Stimulated activated CD4-positive, alpha-beta T cell treated with anti-CD3 and anti-CD28 coated beads, Interleukin-2, amount 100 ng/mL, for 4 hours (primary cell): ENCODE measurements around the gene ITPR1.
"Not testable (repeated sequence)": the region's sequence is repeated elsewhere in the genome, so short reads cannot be mapped to it uniquely, and the experiment has no call there.

Experiments
- DNase-seq: peaks from one replicate; pipeline ENCODE4 v3.0.0-alpha.2; 2020; ENCODE audit warnings: low read depth

ITPR1 gene

GRCh38 chr3:4493014-4493940 lies at the start of gene ITPR1:
ITPR1 (plus strand) TSS chr3:4493348; CDS start chr3:4516492, 23,144 bp downstream.
- peak; percentile 99 for DNase-seq

GRCh38 chr3:4447295-4447999 lies 45.7 kb upstream of the ITPR1 start:
- DNase-seq, result no peak

- no peak for DNase-seq
Observed at GRCh38 chr3:4448187-4448586, 45.0 kb upstream of the ITPR1 start.

GRCh38 chr3:4449043-4449805 lies 43.9 kb upstream of the ITPR1 start:
- no peak for DNase-seq

GRCh38 chr3:4454142-4454541 lies 39.0 kb upstream of the ITPR1 start:
- DNase-seq, result no peak

GRCh38 chr3:4456780-4457179 lies 36.4 kb upstream of the ITPR1 start:
- not testable (repeated sequence) for DNase-seq

GRCh38 chr3:4458961-4459360 lies 34.2 kb upstream of the ITPR1 start:
- no peak for DNase-seq

- DNase-seq, result no peak
Observed at GRCh38 chr3:4460334-4460733, 32.8 kb upstream of the ITPR1 start.

- no peak for DNase-seq
Observed at GRCh38 chr3:4461468-4462090, 31.6 kb upstream of the ITPR1 start.

- DNase-seq, result no peak
Observed at GRCh38 chr3:4462369-4463040, 30.6 kb upstream of the ITPR1 start.

- DNase-seq, result no peak
Observed at GRCh38 chr3:4464576-4464975, 28.6 kb upstream of the ITPR1 start.

- DNase-seq, result peak; percentile 53
Observed at GRCh38 chr3:4466741-4467521, 26.2 kb upstream of the ITPR1 start, which contains the start of gene SUMF1. SUMF1 (minus strand) TSS chr3:4467269; CDS start chr3:4467245, 24 bp downstream.

- DNase-seq, result no peak
Observed at GRCh38 chr3:4467522-4467867, 25.7 kb upstream of the ITPR1 start.

- no peak for DNase-seq
Observed at GRCh38 chr3:4471907-4472306, 21.2 kb upstream of the ITPR1 start.

- no peak for DNase-seq
Observed at GRCh38 chr3:4472312-4472711, 20.8 kb upstream of the ITPR1 start.

GRCh38 chr3:4472766-4473165 lies 20.4 kb upstream of the ITPR1 start:
- DNase-seq, result no peak

- DNase-seq, result no peak
Observed at GRCh38 chr3:4474683-4475490, 18.3 kb upstream of the ITPR1 start.

GRCh38 chr3:4475804-4476203 lies 17.3 kb upstream of the ITPR1 start:
- no peak for DNase-seq

- DNase-seq, result no peak
Observed at GRCh38 chr3:4476496-4476895, 16.7 kb upstream of the ITPR1 start.

- no peak for DNase-seq
Observed at GRCh38 chr3:4478261-4478660, 14.9 kb upstream of the ITPR1 start.
